Testis (tissue), 3 donors: ENCODE measurements around the gene MGLL. TPM values are rescaled to one million over a fixed set of nuclear protein-coding genes. Genes with fewer than 3 reads are reported as not detected.
A peak's percentile ranks its signal among the peaks of the same experiment; 100 is the strongest.

Experiments used
- DNase-seq: peaks from one replicate; pipeline ENCODE4 v3.0.0-alpha.2; 2019
- H3K27ac ChIP-seq, 2 donors: fragments of 200-600 bp; sonication (generic); one replicate each; pipeline ENCODE4 v1.5.1; 2019
- H3K27me3 ChIP-seq: fragments of 200-600 bp; sonication (generic); one replicate; pipeline ENCODE4 v1.5.1; 2019
- H3K36me3 ChIP-seq: fragments of 200-600 bp; sonication (generic); one replicate; pipeline ENCODE4 v1.5.1; 2017; ENCODE audit warnings: low read depth; ENCODE audit errors: missing control alignments
- H3K4me1 ChIP-seq: fragments of 200-600 bp; sonication (generic); one replicate; pipeline ENCODE4 v1.5.1; 2019
- H3K4me3 ChIP-seq, 2 donors: fragments of 200-600 bp; sonication (generic); one replicate each; pipeline ENCODE4 v1.5.1; 2017 to 2019
- H3K9me3 ChIP-seq: fragments of 200-600 bp; sonication (generic); one replicate; pipeline ENCODE4 v1.5.1; 2017
- CTCF ChIP-seq, 3 experiments: fragments of 450-650 bp in 2 of 3; fragments of 200-600 bp in 1 of 3; sonication (generic) in 1 of 3; IDR thresholded peaks; one replicate each; pipeline ENCODE4 v1.5.1; 2016 to 2019; ENCODE audit warnings: antibody characterized with exemption in 3 of 3, mild to moderate bottlenecking in 2 of 3, moderate library complexity in 1 of 3
- POLR2A ChIP-seq: fragments of 450-650 bp; IDR thresholded peaks from one replicate; pipeline ENCODE4 v1.6.1; 2017; ENCODE audit warnings: antibody characterized with exemption, mild to moderate bottlenecking, moderate library complexity
- WGBS, 2 donors: methylation state at CpG; one replicate each; pipeline ENCODE4 v1.1.5; 2018; 5-methylcytosine and 5-hydroxymethylcytosine counted together
- intact Hi-C: fragments of 100-400 bp; cut with DNase I; formaldehyde crosslinking; loops from one replicate; pipeline ENCODE4 v1.15.1; 2023; ENCODE audit warnings: low total_unique reads
- polyA plus RNA-seq: library from polyadenylated mRNA; stranded (reverse); fragments of 350-450 nt; fragmentation: Illumina TruSeq; extraction: RNeasy Lipid Tissue Mini Kit (QIAGEN cat#74804); gene quantifications from one replicate; pipeline ENCODE4 v1.2.3, GENCODE V29; 2014; ENCODE audit warnings: low read depth, low replicate concordance; ENCODE audit not compliant: insufficient read depth
- total RNA-seq, 2 donors: library from RNA; depleted of rRNA; stranded (reverse); fragments of >200 nt; gene quantifications; one replicate each; pipeline ENCODE4 v1.2.3, GENCODE V29; 2016

Gene MGLL
- total and polyA plus RNA-seq, 3 donors from 2014 or later: 18.3 to 26.0 (median 19.2) TPM

GRCh38 chr3:127825756-127826155, 3.4 kb upstream of the MGLL start:
- intact Hi-C loops: no loop called here

GRCh38 chr3:127824151-127824825, 2.0 kb upstream of the MGLL start:
- no peak for DNase-seq
- Histone ChIP-seq H3K9me3 (no peaks in the 10 kb centered on the region), H3K36me3 (no peaks in the 10 kb centered on the region), H3K27ac (no peak overlapping the region), H3K4me3 (no peak overlapping the region), H3K27me3 (no peaks in the 10 kb centered on the region), H3K4me1 (peaks cover 9% of the 10 kb centered on the region)
- TF ChIP-seq CTCF (IDR thresholded peaks at IDR 0.05) (no peak), POLR2A (no peak)
- 88 to 91% methylated on average over 12 to 14 of the region's 14 CpGs for WGBS, 2 donors
- intact Hi-C loops: loop anchor here (5.0 kb wide), 1 partner anchor 132 kb away; no protein-coding TSS in a partner anchor

More at GRCh38 chr3:127825756-127826155, 3.4 kb upstream of the MGLL start:
- Histone ChIP-seq H3K9me3 (no peaks in the 10 kb centered on the region), H3K27ac (no peak overlapping the region), H3K4me1 (peaks cover 9% of the 10 kb centered on the region), H3K4me3 (no peak overlapping the region), H3K36me3 (no peaks in the 10 kb centered on the region), H3K27me3 (no peaks in the 10 kb centered on the region)
- no peak for DNase-seq
- 77 to 86% methylated on average over 3 of the region's 3 CpGs for WGBS, 2 donors
- TF ChIP-seq POLR2A (no peak), CTCF (IDR thresholded peaks at IDR 0.05) (no peak)

- H3K36me3 ChIP-seq: no peaks in the 10 kb centered on the region
- no peaks in the 10 kb centered on the region for H3K9me3 ChIP-seq
- intact Hi-C loops: loop anchor here (5.0 kb wide), 1 partner anchor 131 kb away; no protein-coding TSS in a partner anchor
- H3K27ac ChIP-seq: no peak overlapping the region
- H3K4me1 ChIP-seq: peaks cover 9% of the 10 kb centered on the region
- no peak for DNase-seq
- peak overlapping the region; percentile 79 to 81 for H3K4me3 ChIP-seq
- 15 to 71% methylated on average over 1 to 14 of the region's 14 CpGs for WGBS, 2 donors
- H3K27me3 ChIP-seq: no peaks in the 10 kb centered on the region
- no peak for TF ChIP-seq CTCF (IDR thresholded peaks at IDR 0.05)
- TF ChIP-seq POLR2A: no peak
These were observed 1.1 kb upstream of the MGLL start for GRCh38 chr3:127823426-127823857.

GRCh38 chr3:127822682-127823425, 539 bp upstream of the MGLL start:
- Histone ChIP-seq H3K36me3 (no peaks in the 10 kb centered on the region), H3K27ac (peak overlapping the region; percentile 60 to 86), H3K4me3 (peak overlapping the region; percentile 79 to 81), H3K9me3 (no peaks in the 10 kb centered on the region), H3K4me1 (peaks cover 9% of the 10 kb centered on the region), H3K27me3 (no peaks in the 10 kb centered on the region)
- peak; percentile 53 for DNase-seq
- no peak for TF ChIP-seq POLR2A
- TF ChIP-seq CTCF (IDR thresholded peaks at IDR 0.05): peak in 1 of 3 experiments; percentile 48
- intact Hi-C loops: loop anchor here (5.0 kb wide), 1 partner anchor 131 kb away; no protein-coding TSS in a partner anchor
- WGBS, 2 donors: 0 to 1% methylated on average over 12 to 48 of the region's 99 CpGs
